ENCODE measurements around the gene CCDC198. TPM values are rescaled to one million over a fixed set of nuclear protein-coding genes. Genes with fewer than 3 reads are reported as not detected.

Gene CCDC198
- total and polyA plus RNA-seq, 2 donors (not counting 1 experiment from before 2014, with no cell fraction given): not detected

- no peak overlapping the region for H3K27ac ChIP-seq (ENCODE audit: low read length in 2 of 2)
- peak; percentile 37 for DNase-seq
- H3K4me3 ChIP-seq (ENCODE audit: control extremely low read depth in 1 of 5, extremely low read depth in 1 of 5, insufficient read depth in 1 of 5, low read depth in 2 of 5, low read length in 4 of 5): no peak overlapping the region
- ATAC-seq (ENCODE audit: low read depth): peak; percentile 39
- no peak overlapping the region for H3K4me3 Mint-ChIP-seq
- no peak overlapping the region for H2AFZ ChIP-seq (ENCODE audit: insufficient read depth, low read depth, low read length, poor library complexity, severe bottlenecking)
- ChIA-PET POLR2A (no interaction called here), CTCF (interaction anchor here (0.7 to 1.0 kb wide), 2 partner anchors 11 to 1196 kb away, joined by 3 read pairs; no protein-coding TSS in a partner anchor)
- peaks cover 17 to 19% of the 10 kb centered on the region in 2 donors for H3K4me1 ChIP-seq (ENCODE audit: control insufficient read depth in 2 of 2, insufficient read depth in 2 of 2, low read length in 2 of 2)
- no peaks in the 10 kb centered on the region for H3K9me3 Mint-ChIP-seq (ENCODE audit: insufficient read depth)
- no peak overlapping the region for H3K9ac ChIP-seq (ENCODE audit: low read length)
- TF ChIP-seq EZH2 (IDR thresholded peaks at IDR 0.05; ENCODE audit: borderline replicate concordance, insufficient read depth, low read depth, low read length, poor library complexity, severe bottlenecking): no peak
- H3K9me3 ChIP-seq (ENCODE audit: control extremely low read depth in 1 of 3, control insufficient read depth in 2 of 3, insufficient read depth in 1 of 3, low read length in 2 of 3): no peaks in the 10 kb centered on the region
- H3K4me1 Mint-ChIP-seq: no peaks in the 10 kb centered on the region
- no peaks in the 10 kb centered on the region for H4K20me1 ChIP-seq (ENCODE audit: control insufficient read depth, insufficient read depth, low read length, poor library complexity, severe bottlenecking)
- intact Hi-C loops (cut with micrococcal nuclease): no loop called here
- no peaks in the 10 kb centered on the region for H3K36me3 ChIP-seq (replicated peaks in 1 of 2; ENCODE audit: control extremely low read depth in 1 of 2, control insufficient read depth in 1 of 2, extremely low read depth in 1 of 2, insufficient read depth in 2 of 2, low read length in 1 of 2)
- no peak overlapping the region for H3K27ac Mint-ChIP-seq
- H3K27me3 Mint-ChIP-seq: peaks cover 17% of the 10 kb centered on the region
- no peaks in the 10 kb centered on the region for H3K79me2 ChIP-seq (ENCODE audit: control insufficient read depth, insufficient read depth, low read length)
- H3K4me2 ChIP-seq (replicated peaks; ENCODE audit: low read depth, low read length, poor library complexity, severe bottlenecking): peak overlapping the region; percentile 44
- H3K27me3 ChIP-seq (replicated peaks in 1 of 4; ENCODE audit: control extremely low read depth in 1 of 4, control insufficient read depth in 3 of 4, insufficient read depth in 4 of 4, low read length in 3 of 4): peaks cover 0 to 3% (median 0%) of the 10 kb centered on the region in 4 experiments
Measured at GRCh38 chr14:57485635-57486034, 8.0 kb downstream of the CCDC198 start.

- Mint-ChIP-seq H3K4me1 (no peaks in the 10 kb centered on the region), H3K27me3 (peaks cover 9% of the 10 kb centered on the region), H3K4me3 (no peak overlapping the region), H3K27ac (no peak overlapping the region), H3K9me3 (ENCODE audit: insufficient read depth) (no peaks in the 10 kb centered on the region)
- no peak overlapping the region for H2AFZ ChIP-seq (ENCODE audit: insufficient read depth, low read depth, low read length, poor library complexity, severe bottlenecking)
- no peak overlapping the region for H3K4me2 ChIP-seq (replicated peaks; ENCODE audit: low read depth, low read length, poor library complexity, severe bottlenecking)
- no peaks in the 10 kb centered on the region for H3K36me3 ChIP-seq (replicated peaks in 1 of 2; ENCODE audit: control extremely low read depth in 1 of 2, control insufficient read depth in 1 of 2, extremely low read depth in 1 of 2, insufficient read depth in 2 of 2, low read length in 1 of 2)
- no peak overlapping the region for H3K9ac ChIP-seq (ENCODE audit: low read length)
- WGBS (ENCODE audit: insufficient coverage): 82% methylated on average over 2 of the region's 3 CpGs
- intact Hi-C loops (cut with micrococcal nuclease): no loop called here
- POLR2A ChIA-PET: no interaction called here
- H3K27ac ChIP-seq (ENCODE audit: low read length in 2 of 2): no peak overlapping the region
- H3K4me3 ChIP-seq (ENCODE audit: control extremely low read depth in 1 of 5, extremely low read depth in 1 of 5, insufficient read depth in 1 of 5, low read depth in 2 of 5, low read length in 4 of 5): no peak overlapping the region
- TF ChIP-seq CTCF (IDR thresholded peaks at IDR 0.05): no peak
- no peak for TF ChIP-seq EZH2 (IDR thresholded peaks at IDR 0.05; ENCODE audit: borderline replicate concordance, insufficient read depth, low read depth, low read length, poor library complexity, severe bottlenecking)
- no peaks in the 10 kb centered on the region for H4K20me1 ChIP-seq (ENCODE audit: control insufficient read depth, insufficient read depth, low read length, poor library complexity, severe bottlenecking)
- ATAC-seq (ENCODE audit: low read depth) (no peak), DNase-seq (no peak)
- H3K9me3 ChIP-seq (ENCODE audit: control extremely low read depth in 1 of 3, control insufficient read depth in 2 of 3, insufficient read depth in 1 of 3, low read length in 2 of 3): no peaks in the 10 kb centered on the region
- peaks cover 0 to 3% (median 0%) of the 10 kb centered on the region in 4 experiments for H3K27me3 ChIP-seq (replicated peaks in 1 of 4; ENCODE audit: control extremely low read depth in 1 of 4, control insufficient read depth in 3 of 4, insufficient read depth in 4 of 4, low read length in 3 of 4)
- CTCF ChIA-PET: no interaction called here
- no peaks in the 10 kb centered on the region for H3K79me2 ChIP-seq (ENCODE audit: control insufficient read depth, insufficient read depth, low read length)
- H3K4me1 ChIP-seq (ENCODE audit: control insufficient read depth in 2 of 2, insufficient read depth in 2 of 2, low read length in 2 of 2): peaks cover 17 to 19% of the 10 kb centered on the region in 2 donors
Measured at GRCh38 chr14:57482120-57482519, 11.5 kb downstream of the CCDC198 start.

Data from B cell (primary cell).